NAMALWA (cell line): Measurements from ENCODE around the gene TTC17.
A peak's percentile ranks its signal among the peaks of the same experiment; 100 is the strongest.
"Not testable (repeated sequence)": the region's sequence is repeated elsewhere in the genome, so short reads cannot be mapped to it uniquely, and the experiment has no call there.

Experiments
- DNase-seq: peaks from one replicate; pipeline ENCODE4 v3.0.0-alpha.2; 2015; ENCODE audit warnings: low spot score

TTC17 gene

GRCh38 chr11:43392713-43393112 is 34.0 kb downstream of the TTC17 start:
- no peak for DNase-seq

- no peak for DNase-seq
Measured at GRCh38 chr11:43393765-43394355, 35.1 kb downstream of the TTC17 start.

- DNase-seq, result no peak
Measured at GRCh38 chr11:43396617-43397016, 37.9 kb downstream of the TTC17 start.

- no peak for DNase-seq
Measured at GRCh38 chr11:43397251-43397650, 38.5 kb downstream of the TTC17 start.

- no peak for DNase-seq
Measured at GRCh38 chr11:43399983-43400630, 41.4 kb downstream of the TTC17 start.

- no peak for DNase-seq
Measured at GRCh38 chr11:43401252-43401651, 42.5 kb downstream of the TTC17 start.

GRCh38 chr11:43401811-43402210 is 43.1 kb downstream of the TTC17 start:
- DNase-seq, result not testable (repeated sequence)

GRCh38 chr11:43403357-43404231 is 44.9 kb downstream of the TTC17 start:
- DNase-seq, result no peak

- no peak for DNase-seq
Measured at GRCh38 chr11:43404406-43404805, 45.7 kb downstream of the TTC17 start.

- no peak for DNase-seq
Measured at GRCh38 chr11:43404836-43405479, 46.2 kb downstream of the TTC17 start.

- no peak for DNase-seq
Measured at GRCh38 chr11:43408277-43408676, 49.6 kb downstream of the TTC17 start.

GRCh38 chr11:43410394-43410793 is 51.7 kb downstream of the TTC17 start:
- no peak for DNase-seq

GRCh38 chr11:43418197-43418596 is 59.5 kb downstream of the TTC17 start:
- DNase-seq, result no peak

GRCh38 chr11:43419460-43419859 is 60.7 kb downstream of the TTC17 start:
- DNase-seq, result peak; percentile 64

GRCh38 chr11:43427971-43428370 is 69.3 kb downstream of the TTC17 start:
- DNase-seq, result no peak

GRCh38 chr11:43430916-43431315 is 72.2 kb downstream of the TTC17 start:
- not testable (repeated sequence) for DNase-seq

- DNase-seq, result no peak
Measured at GRCh38 chr11:43434893-43435292, 76.2 kb downstream of the TTC17 start.

- DNase-seq, result no peak
Measured at GRCh38 chr11:43440486-43440885, 81.8 kb downstream of the TTC17 start.

GRCh38 chr11:43443811-43444210 is 85.1 kb downstream of the TTC17 start:
- DNase-seq, result no peak

GRCh38 chr11:43447151-43447550 is 88.4 kb downstream of the TTC17 start:
- no peak for DNase-seq

- DNase-seq, result no peak
Measured at GRCh38 chr11:43458486-43458885, 99.8 kb downstream of the TTC17 start.

GRCh38 chr11:43459246-43459645 is 100.5 kb downstream of the TTC17 start:
- DNase-seq, result no peak

GRCh38 chr11:43462359-43462758 is 103.6 kb downstream of the TTC17 start:
- no peak for DNase-seq
